ENCODE data around the gene ABCB8. TPM values are rescaled to one million over a fixed set of nuclear protein-coding genes. Genes with fewer than 3 reads are reported as not detected.

ABCB8 gene
- total RNA-seq, 6 donors from 2014 or later, result 38.3 to 58.7 (median 42.5) TPM

GRCh38 chr7:151007469-151007898, 20.8 kb upstream of the ABCB8 start:
- peak in 1 of 2 donors; percentile 42 for ATAC-seq (ENCODE audit: low FRiP score in 2 of 2)
- WGBS, 2 donors, result 61 to 64% methylated on average over 6 to 7 of the region's 7 CpGs
- peaks cover 38 to 52% (median 43%) of the 10 kb centered on the region in 4 donors for H3K4me1 ChIP-seq

GRCh38 chr7:151008143-151008510, 20.1 kb upstream of the ABCB8 start:
- TF ChIP-seq POLR2AphosphoS5 (IDR thresholded peaks at IDR 0.05) (peak in 1 of 2 donors; percentile 4), CTCF (IDR thresholded peaks at IDR 0.05) (no peak), POLR2A (IDR thresholded peaks at IDR 0.05) (no peak), EP300 (IDR thresholded peaks at IDR 0.05) (no peak)
- Histone ChIP-seq H3K27ac (peak overlapping the region in 2 of 4 donors; percentile 10 to 28), H3K9me3 (no peaks in the 10 kb centered on the region), H3K4me1 (peaks cover 41 to 57% (median 46%) of the 10 kb centered on the region in 4 donors), H3K27me3 (peaks cover 0 to 2% (median 0%) of the 10 kb centered on the region in 4 donors), H3K4me3 (peak overlapping the region in 3 of 4 donors; percentile 4 to 28 (median 25)), H3K36me3 (peaks cover 0 to 5% (median 0%) of the 10 kb centered on the region in 4 donors)
- WGBS, 2 donors, result 40 to 43% methylated on average over 11 of the region's 11 CpGs
- peak in 1 of 2 donors; percentile 20 for ATAC-seq (ENCODE audit: low FRiP score in 2 of 2)
- DNase-seq, result no peak

More at GRCh38 chr7:151007469-151007898, 20.8 kb upstream of the ABCB8 start:
- H3K27ac ChIP-seq, result peak overlapping the region in 2 of 4 donors; percentile 39 to 48
- H3K4me3 ChIP-seq, result no peak overlapping the region
- no peak for DNase-seq
- H3K36me3 ChIP-seq, result peaks cover 0 to 5% (median 0%) of the 10 kb centered on the region in 4 donors
- H3K9me3 ChIP-seq, result no peaks in the 10 kb centered on the region
- TF ChIP-seq POLR2AphosphoS5 (IDR thresholded peaks at IDR 0.05) (no peak), POLR2A (IDR thresholded peaks at IDR 0.05) (no peak), EP300 (IDR thresholded peaks at IDR 0.05) (no peak), CTCF (IDR thresholded peaks at IDR 0.05) (no peak)
- H3K27me3 ChIP-seq, result no peaks in the 10 kb centered on the region

- TF ChIP-seq CTCF (IDR thresholded peaks at IDR 0.05) (peak; percentile 56 to 82 (median 76)), POLR2A (IDR thresholded peaks at IDR 0.05) (no peak)
- peak overlapping the region in 3 of 4 donors; percentile 4 to 28 (median 25) for H3K4me3 ChIP-seq
- 52 to 70% methylated on average over 25 to 32 of the region's 40 CpGs for WGBS, 2 donors
Observed at GRCh38 chr7:151008511-151009323, 19.5 kb upstream of the ABCB8 start.

GRCh38 chr7:151009327-151010036, 18.8 kb upstream of the ABCB8 start:
- H3K4me3 ChIP-seq, result no peak overlapping the region
- no peak for ATAC-seq (ENCODE audit: low FRiP score in 2 of 2)
- TF ChIP-seq EP300 (IDR thresholded peaks at IDR 0.05), result no peak
- TF ChIP-seq POLR2A (IDR thresholded peaks at IDR 0.05), result no peak
- no peak for TF ChIP-seq POLR2AphosphoS5 (IDR thresholded peaks at IDR 0.05)
- TF ChIP-seq CTCF (IDR thresholded peaks at IDR 0.05), result no peak
- H3K27ac ChIP-seq, result no peak overlapping the region
- H3K27me3 ChIP-seq, result peaks cover 0 to 12% (median 2%) of the 10 kb centered on the region in 4 donors
- H3K36me3 ChIP-seq, result peaks cover 0 to 9% (median 0%) of the 10 kb centered on the region in 4 donors
- H3K9me3 ChIP-seq, result no peaks in the 10 kb centered on the region
- DNase-seq, result no peak
- 40 to 74% methylated on average over 4 to 21 of the region's 22 CpGs for WGBS, 2 donors
- H3K4me1 ChIP-seq, result peaks cover 43 to 69% (median 52%) of the 10 kb centered on the region in 4 donors

More at GRCh38 chr7:151008511-151009323, 19.5 kb upstream of the ABCB8 start:
- H3K4me1 ChIP-seq, result peaks cover 43 to 63% (median 51%) of the 10 kb centered on the region in 4 donors
- ATAC-seq (ENCODE audit: low FRiP score in 2 of 2) (peak; percentile 55 to 82), DNase-seq (peak; percentile 65 to 91)
- H3K36me3 ChIP-seq, result peaks cover 0 to 7% (median 0%) of the 10 kb centered on the region in 4 donors
- peak overlapping the region in 2 of 4 donors; percentile 10 to 28 for H3K27ac ChIP-seq
- no peaks in the 10 kb centered on the region for H3K9me3 ChIP-seq
- peaks cover 0 to 8% (median 1%) of the 10 kb centered on the region in 4 donors for H3K27me3 ChIP-seq

All from upper lobe of left lung (tissue), 6 donors.